GM19023 (cell line): ENCODE results near the gene OR2H2.
A peak's percentile ranks its signal among the peaks of the same experiment; 100 is the strongest.

ENCODE experiments used
- ATAC-seq: cut with Tn5 transposase; IDR thresholded peaks from one replicate; pipeline ENCODE4 v1.9.1; 2021; ENCODE audit warnings: mild to moderate bottlenecking, moderate library complexity; ENCODE audit not compliant: unreplicated experiment

Gene OR2H2

DNA sequence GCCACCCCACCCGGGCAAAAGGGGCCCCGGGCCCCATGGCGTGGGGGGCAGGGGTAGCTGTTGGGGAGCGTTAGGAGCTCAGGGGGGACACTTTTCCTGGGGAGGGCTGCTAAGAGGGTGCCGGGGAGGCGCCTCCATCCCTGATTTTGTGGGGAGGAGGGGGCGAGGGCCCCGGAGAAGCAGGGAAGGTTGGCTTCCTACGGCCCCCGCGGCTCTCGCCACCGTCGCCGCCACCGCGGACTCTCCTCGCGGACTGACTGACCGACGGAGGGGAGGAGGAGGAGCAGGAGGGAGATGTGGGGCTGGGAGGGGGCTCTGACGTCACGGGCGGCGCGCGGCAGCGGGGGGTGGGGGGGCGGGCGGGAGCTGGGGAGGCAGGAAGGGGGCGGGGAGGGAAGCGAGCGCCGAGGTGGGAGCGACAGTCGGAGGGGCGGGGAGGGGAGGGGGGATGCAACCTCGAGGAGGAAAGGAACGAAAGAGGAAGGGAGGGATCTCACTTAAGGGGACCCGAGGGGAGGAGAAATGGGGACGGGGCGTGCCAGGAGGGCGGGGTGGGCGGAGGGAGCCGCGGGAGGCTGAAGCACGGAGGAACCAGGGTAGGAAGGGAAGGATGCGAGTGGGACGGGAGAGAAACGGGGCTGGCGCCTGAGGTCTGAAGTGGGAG, 43.0 kb downstream of the OR2H2 start:
- ATAC-seq, result no peak

DNA sequence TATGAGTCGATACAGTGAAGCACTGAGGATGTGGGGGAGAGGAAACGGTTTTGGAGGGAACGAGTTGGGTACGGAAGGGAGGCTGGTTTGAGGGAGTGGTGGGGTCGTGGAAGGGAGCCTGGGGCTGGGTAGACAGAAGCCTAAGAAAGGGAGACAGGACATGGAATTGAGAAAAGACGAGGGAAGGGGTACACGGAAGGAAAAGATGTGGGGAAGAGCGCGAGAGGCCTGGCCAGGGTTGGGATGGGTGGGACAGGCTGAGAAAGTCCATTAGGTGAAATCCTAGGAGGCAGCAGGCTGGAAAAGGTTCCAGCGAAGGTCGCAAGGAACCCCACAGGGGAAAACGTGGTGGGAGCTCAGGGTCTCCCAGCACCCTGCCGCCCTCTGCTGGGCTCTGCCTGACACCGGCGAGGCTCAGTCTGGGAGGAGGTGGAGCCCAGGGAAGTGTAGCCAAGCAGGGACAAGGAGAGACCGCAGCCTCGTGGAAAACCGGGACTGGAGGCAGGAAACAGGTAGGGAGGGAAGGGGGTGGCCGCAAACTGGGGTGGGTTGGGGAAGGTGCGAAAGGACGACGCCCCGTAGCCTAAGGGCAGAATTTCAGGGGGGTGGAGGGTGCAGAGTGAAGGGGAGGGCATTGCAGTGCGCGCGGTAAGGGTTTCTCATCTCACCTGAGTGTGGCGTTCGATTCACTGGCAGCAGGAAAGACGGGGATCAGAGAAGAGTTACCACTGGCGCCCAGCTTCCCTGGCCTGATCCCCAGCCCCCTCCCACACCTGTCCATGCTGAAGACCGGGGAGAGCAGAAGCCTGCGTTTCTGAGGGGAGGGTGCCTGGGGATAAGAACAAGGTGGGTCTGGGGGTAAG, 43.7 kb downstream of the OR2H2 start:
- no peak for ATAC-seq

DNA sequence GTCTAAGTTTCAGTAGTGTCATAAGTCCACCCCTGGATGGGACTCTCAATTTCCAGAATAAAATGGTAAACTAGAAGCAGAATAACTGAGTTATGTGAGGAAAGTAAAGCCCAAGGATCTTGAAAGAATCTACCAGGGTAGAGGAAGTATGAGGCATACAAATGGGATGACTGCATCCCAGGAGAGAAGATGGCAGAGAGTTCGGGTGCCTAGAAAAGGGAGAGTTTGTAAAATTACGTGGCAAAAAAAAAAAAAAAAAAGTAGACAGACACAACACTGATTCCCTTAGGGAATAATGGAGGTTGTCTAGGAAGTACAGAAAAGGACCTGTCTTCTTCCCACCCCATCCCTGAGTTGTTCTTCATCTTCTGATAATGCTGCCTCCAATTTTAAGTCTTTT, 44.6 kb downstream of the OR2H2 start:
- no peak for ATAC-seq

DNA sequence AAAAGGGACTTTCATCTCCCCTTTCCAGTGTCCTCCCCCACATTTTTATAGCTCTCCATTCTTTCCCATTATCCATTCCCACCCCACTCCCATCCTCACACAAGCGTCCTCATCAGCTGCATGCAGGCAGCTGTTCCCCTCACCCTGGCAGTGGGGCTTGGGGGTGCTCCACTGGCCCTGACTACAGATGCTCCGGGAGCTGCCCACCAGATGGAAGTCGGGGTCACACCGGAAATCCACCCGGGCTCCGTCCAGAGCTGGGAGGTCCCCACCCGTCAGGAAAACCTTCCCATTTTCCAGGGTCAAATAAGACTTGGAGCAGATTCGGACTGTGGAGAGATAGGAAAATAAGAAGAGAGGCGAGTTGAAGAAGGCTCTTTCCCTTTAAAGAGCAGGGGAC, 45.4 kb downstream of the OR2H2 start:
- no peak for ATAC-seq

DNA sequence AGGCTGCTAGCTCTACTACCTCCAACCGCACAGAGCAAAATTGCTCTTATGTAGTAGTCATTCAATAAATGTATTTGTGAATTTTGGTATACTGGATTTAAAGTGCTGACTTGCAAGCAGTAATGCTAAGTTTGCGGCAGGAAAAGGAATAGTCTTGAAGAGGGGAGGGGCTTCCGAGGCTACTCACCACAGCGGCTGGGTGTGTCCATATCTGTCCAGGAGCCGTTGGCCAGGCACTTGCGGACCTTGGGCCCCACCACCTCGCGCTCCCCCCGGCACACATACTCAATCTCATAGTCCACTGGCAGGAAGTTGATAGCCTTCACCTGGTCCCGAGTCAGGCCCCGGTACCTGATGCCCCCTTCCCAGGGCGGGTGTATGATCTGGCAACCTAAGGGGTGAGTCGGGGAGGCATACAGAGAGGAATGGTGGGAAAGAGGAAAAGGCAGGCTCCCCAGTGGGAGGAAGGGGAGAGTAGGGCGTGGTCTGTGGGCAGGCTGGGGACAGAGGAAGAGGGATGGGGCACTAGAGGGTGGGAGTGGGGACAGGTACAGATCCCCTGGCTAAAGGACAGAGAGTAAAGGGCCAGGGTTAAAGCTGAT, 46.4 kb downstream of the OR2H2 start:
- no peak for ATAC-seq

DNA sequence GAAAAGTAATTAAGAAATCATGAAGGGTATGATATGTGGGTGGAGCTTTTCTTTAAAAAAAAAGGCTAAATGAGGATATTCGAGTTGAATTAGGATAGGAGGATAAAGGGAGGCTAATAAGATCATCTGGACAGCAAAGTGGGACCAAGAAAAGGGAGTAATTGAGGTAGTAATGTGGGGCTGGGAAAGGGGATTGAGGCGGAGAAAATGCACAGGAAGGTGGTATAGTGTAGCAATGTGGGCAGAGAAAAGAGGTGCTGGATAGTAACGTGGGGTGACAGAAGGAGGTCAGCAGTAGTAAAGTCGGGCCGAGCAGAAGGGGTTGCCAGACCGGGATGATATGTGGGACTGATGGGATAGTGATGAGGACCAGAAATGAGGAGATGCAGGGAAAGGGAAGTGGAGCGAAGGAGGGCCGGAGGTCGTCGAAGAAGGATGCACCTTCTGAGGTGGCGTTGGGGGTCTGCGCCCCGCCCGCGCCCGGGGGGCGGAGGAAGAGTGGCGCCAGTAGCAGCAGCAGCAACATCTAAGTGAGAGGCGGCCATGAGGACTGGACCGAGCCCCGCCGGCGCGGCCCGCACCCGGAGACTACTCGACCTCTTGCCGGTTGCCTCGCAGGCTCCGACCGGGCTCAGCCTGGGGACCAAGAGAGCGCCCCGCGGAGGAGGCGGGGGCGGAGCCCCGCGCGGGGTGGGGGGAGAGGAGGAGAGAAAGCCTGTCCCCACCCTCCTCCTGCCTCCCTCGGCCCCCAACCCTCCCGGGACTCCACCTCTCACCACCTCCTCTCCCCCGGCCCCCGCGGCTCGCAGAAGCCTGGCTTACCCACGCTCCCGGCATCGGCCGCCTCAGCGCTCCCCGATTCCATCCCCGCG, 47.2 kb downstream of the OR2H2 start:
- ATAC-seq, result peak; percentile 34

DNA sequence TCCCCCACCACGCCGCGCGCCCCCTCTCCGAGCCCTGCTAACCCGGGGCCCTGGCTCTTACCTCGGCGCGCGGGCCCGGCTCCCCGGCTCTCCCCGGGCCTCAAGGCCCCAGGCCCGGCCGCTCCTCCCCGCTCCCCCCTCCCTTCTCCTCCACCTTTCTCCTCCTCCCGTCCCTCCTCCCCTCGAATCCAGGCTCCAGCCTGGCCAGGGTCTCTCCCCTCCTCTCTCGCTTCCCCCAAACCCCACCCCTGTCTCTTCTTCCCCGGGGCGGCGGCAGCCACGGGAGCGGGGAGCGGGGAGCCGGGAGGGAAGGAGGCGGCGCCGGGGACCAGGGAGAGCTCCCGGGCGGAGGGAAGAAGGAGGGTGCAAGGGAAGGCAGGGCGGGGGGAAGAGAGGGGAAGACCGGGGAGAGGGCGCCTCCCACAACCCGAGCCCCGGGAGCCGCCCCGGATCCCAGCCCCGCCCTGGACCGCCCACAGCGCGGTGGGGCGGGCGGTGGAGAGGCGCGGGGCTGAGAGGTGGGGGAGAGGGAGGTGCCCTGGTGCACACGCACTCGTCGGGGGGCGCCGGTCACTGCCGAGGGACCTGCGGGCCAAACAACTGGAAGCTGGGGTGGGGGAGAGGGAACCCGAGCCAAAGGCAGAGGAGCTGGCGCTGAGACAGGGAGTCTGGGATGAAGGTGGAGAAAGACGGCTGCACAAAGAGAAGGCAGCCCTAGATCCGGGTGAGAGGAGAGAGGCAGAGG, 48.0 kb downstream of the OR2H2 start, which contains the start of gene GABBR1:
Gene GABBR1, minus strand, starts transcription at position 395 of the 745 bp plus-strand sequence. CDS start 798 bp downstream, outside the sequence.
- ATAC-seq, result peak; percentile 80

DNA sequence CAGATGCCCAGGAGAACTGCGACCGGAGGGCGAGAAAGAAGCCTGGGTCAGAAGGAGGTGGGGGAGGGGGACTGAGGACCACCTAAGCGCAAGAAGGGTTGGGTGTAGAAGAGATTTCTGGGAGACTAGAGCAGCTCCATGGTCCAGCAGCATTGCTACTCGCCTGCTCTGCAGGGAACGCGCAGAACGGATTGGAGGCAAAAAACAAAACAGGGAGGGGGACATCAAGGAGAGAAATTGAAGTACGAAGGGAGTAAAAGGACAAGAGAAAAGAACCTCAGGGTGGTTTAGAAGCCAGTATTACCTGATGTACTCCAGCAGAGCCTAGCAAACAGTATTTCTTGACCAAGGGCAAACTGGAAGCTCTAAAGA, 48.6 kb downstream of the OR2H2 start:
- no peak for ATAC-seq

DNA sequence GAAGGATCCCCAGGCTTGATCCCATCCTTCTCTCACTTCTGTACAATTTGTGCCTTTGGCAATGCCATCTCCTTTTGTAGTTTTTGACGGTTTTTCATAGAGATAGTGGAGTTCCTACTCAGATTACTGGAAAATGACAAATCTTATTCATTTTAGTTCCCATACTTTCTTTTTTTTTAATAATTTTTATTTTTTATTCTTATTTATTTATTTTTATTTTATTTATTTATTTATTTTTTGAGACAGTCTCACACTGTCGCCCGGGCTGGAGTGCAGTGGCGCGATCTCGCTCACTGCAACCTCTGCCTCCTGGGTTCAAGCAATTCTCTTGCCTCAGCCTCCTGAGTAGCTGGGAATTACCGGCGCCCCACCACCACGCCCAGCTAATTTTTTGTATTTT, 52.3 kb downstream of the OR2H2 start:
- no peak for ATAC-seq
